A673 (cell line): Measurements from ENCODE around the gene CCDC89. TPM values are rescaled to one million over a fixed set of nuclear protein-coding genes. Genes with fewer than 3 reads are reported as not detected.

Source experiments
- BruUV-seq: library from RNA; stranded (reverse); fragments of 400-500 nt; replicated peaks from 2 replicates; lab custom pipeline; 2021; lab: Mats Ljungman, UMichigan
- CTCF ChIA-PET: fragments of 300-600 bp; sonication (Branson Sonifier 250); formaldehyde crosslinking; loops from one replicate; lab custom pipeline; 2022; ENCODE audit warnings: antibody characterized with exemption; lab: Charles Lee
- POLR2A ChIA-PET: fragments of 300-600 bp; sonication (Branson Sonifier 250); formaldehyde crosslinking; loops from one replicate; lab custom pipeline; 2022; ENCODE audit warnings: antibody characterized with exemption; ENCODE audit not compliant: low non-redundant PET; lab: Charles Lee
- DNase-seq: peaks from one replicate; pipeline ENCODE4 v3.0.0-alpha.2; 2015; ENCODE audit warnings: low spot score
- H3K27ac ChIP-seq: fragments of 200-600 bp; sonication (generic); 2 replicates; pipeline ENCODE4 v1.5.1; 2016; ENCODE audit warnings: mixed run types, low read depth, mild to moderate bottlenecking, mixed read lengths, antibody characterized with exemption, low read length; ENCODE audit not compliant: poor library complexity, severe bottlenecking
- H3K27me3 ChIP-seq: fragments of 200-600 bp; sonication (generic); replicated peaks from 2 replicates; pipeline ENCODE4 v1.6.1; 2017; ENCODE audit warnings: mixed run types, low read depth, mild to moderate bottlenecking, mixed read lengths, antibody characterized with exemption, low read length; ENCODE audit not compliant: insufficient read depth, poor library complexity
- H3K36me3 ChIP-seq: fragments of 200-600 bp; sonication (generic); 2 replicates; pipeline ENCODE4 v1.6.1; 2016; ENCODE audit warnings: mixed run types, mild to moderate bottlenecking, mixed read lengths, antibody characterized with exemption, low read length; ENCODE audit not compliant: insufficient read depth, poor library complexity, severe bottlenecking
- H3K4me1 ChIP-seq: fragments of 200-600 bp; sonication (generic); 2 replicates; pipeline ENCODE4 v1.6.1; 2017; ENCODE audit warnings: mixed run types, mild to moderate bottlenecking, mixed read lengths, antibody characterized with exemption, low read length; ENCODE audit not compliant: insufficient read depth, poor library complexity, severe bottlenecking
- H3K4me3 ChIP-seq: fragments of 200-600 bp; sonication (generic); 2 replicates; pipeline ENCODE4 v1.5.1; 2016; ENCODE audit warnings: low read depth, mixed run types, mild to moderate bottlenecking, mixed read lengths, low read length; ENCODE audit not compliant: poor library complexity, severe bottlenecking
- H3K9me3 ChIP-seq: fragments of 200-600 bp; sonication (generic); 2 replicates; pipeline ENCODE4 v1.6.1; 2016; ENCODE audit warnings: mixed run types, low read depth, mild to moderate bottlenecking, mixed read lengths, antibody characterized with exemption, low read length; ENCODE audit not compliant: poor library complexity, severe bottlenecking
- CTCF ChIP-seq: fragments of 300-800, 200-600 bp; sonication (generic); conservative IDR thresholded peaks from 2 replicates; pipeline ENCODE4 v1.5.1; 2017; ENCODE audit warnings: low read depth, mild to moderate bottlenecking, antibody characterized with exemption, low read length, moderate library complexity, mixed read lengths
- EZH2 ChIP-seq: fragments of 200-600 bp; sonication (generic); IDR thresholded peaks from 2 replicates; pipeline ENCODE4 v1.6.1; 2017; ENCODE audit warnings: borderline replicate concordance, low read depth, mild to moderate bottlenecking, mixed read lengths, antibody characterized with exemption, low read length; ENCODE audit not compliant: poor library complexity, severe bottlenecking
- intact Hi-C: fragments of 100-400 bp; cut with micrococcal nuclease; formaldehyde crosslinking; loops from one replicate; pipeline ENCODE4 v1.10.0; 2022; ENCODE audit not compliant: unreplicated experiment
- total RNA-seq: library from RNA; stranded (reverse); gene quantifications from 2 replicates; pipeline ENCODE4 v1.2.3, GENCODE V29; 2021

The CCDC89 gene
- total RNA-seq, 1 experiment from 2014 or later: 0.41 TPM

GRCh38 chr11:85717429-85717828, 31.4 kb upstream of the CCDC89 start:
- H3K4me1 ChIP-seq: no peaks in the 10 kb centered on the region
- H3K9me3 ChIP-seq: no peaks in the 10 kb centered on the region
- intact Hi-C loops: no loop called here
- DNase-seq: no peak
- no peak for TF ChIP-seq EZH2
- TF ChIP-seq CTCF: no peak
- ChIA-PET CTCF (no interaction called here), POLR2A (no interaction called here)
- no peaks in the 10 kb centered on the region for H3K36me3 ChIP-seq
- no peak overlapping the region for H3K27ac ChIP-seq
- H3K27me3 ChIP-seq: no peaks in the 10 kb centered on the region
- H3K4me3 ChIP-seq: no peak overlapping the region
- no TSS peak for BruUV-seq

- no peak for DNase-seq
- ChIA-PET POLR2A (no interaction called here), CTCF (no interaction called here)
These were observed 27.0 kb upstream of the CCDC89 start for GRCh38 chr11:85712953-85713352.

GRCh38 chr11:85710917-85711316, 24.9 kb upstream of the CCDC89 start:
- ChIA-PET CTCF (no interaction called here), POLR2A (no interaction called here)
- Histone ChIP-seq H3K9me3 (no peaks in the 10 kb centered on the region), H3K36me3 (no peaks in the 10 kb centered on the region), H3K27me3 (peaks cover 7% of the 10 kb centered on the region), H3K27ac (no peak overlapping the region), H3K4me1 (no peaks in the 10 kb centered on the region), H3K4me3 (no peak overlapping the region)
- no peak for DNase-seq
- TF ChIP-seq CTCF (no peak), EZH2 (no peak)
- BruUV-seq: no TSS peak
- intact Hi-C loops: no loop called here

More at GRCh38 chr11:85712953-85713352, 27.0 kb upstream of the CCDC89 start:
- TF ChIP-seq EZH2 (no peak), CTCF (no peak)
- no TSS peak for BruUV-seq
- no peak overlapping the region for H3K4me3 ChIP-seq
- H3K4me1 ChIP-seq: no peaks in the 10 kb centered on the region
- intact Hi-C loops: no loop called here
- H3K9me3 ChIP-seq: no peaks in the 10 kb centered on the region
- no peaks in the 10 kb centered on the region for H3K27me3 ChIP-seq
- H3K36me3 ChIP-seq: no peaks in the 10 kb centered on the region
- no peak overlapping the region for H3K27ac ChIP-seq
